ENCODE data around the gene TRMT61A. TPM values are rescaled to one million over a fixed set of nuclear protein-coding genes. Genes with fewer than 3 reads are reported as not detected.
A peak's percentile ranks its signal among the peaks of the same experiment; 100 is the strongest.

TRMT61A gene
- total and polyA plus RNA-seq, 2 of the 13 experiments (the other 11 are each of a cell fraction or from before 2014, with no cell fraction given) = 6.5 to 13.6 TPM

DNA sequence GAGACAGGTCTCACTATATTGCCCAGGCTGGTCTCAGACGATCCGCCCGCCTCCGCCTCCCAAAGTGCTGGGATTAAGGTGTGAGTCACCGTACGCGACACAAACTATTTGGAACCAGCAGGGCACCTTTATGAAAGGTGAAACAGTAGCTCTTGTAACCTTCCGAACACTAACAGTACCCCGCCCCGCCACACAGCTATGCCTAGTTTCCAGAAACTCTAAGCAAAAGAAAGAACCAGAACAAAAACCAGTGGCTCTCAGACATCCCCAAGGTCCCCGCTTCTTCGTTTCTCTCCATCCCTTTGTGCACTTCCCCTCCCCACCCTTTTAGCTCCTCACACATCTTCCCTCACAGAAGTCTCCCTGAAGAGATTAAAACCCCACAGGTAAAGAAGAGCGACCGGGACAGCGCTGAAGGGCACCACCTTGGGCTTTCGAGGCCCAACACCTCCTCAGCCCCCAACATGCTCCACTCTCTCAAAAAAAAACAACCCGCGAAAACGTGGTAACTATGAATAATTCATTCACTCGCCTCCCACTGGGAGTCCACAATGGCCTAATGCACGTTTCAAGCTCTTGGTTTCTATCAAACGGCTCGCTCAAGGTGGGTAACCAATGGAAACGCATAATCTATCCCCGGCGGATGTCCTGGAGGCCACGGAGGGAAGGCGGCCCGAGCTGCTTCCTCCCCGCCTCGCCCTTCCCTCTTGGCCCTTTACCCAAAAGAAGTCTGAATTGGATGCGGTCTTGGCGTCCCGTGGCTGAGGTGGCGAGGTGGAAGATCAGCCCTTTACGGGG lies 32.6 kb downstream of the TRMT61A start (continued):
- TF ChIP-seq ZNF225 (CRISPR knock-in tag; IDR thresholded peaks at IDR 0.05) (no peak), ZNF33A (CRISPR knock-in tag; IDR thresholded peaks at IDR 0.05; ENCODE audit: borderline replicate concordance) (no peak), ZMYM3 (CRISPR knock-in tag; IDR thresholded peaks at IDR 0.05) (no peak), JUNB (CRISPR knock-in tag; IDR thresholded peaks at IDR 0.05; ENCODE audit: borderline replicate concordance) (no peak), ZNF34 (CRISPR knock-in tag; IDR thresholded peaks at IDR 0.05; ENCODE audit: borderline replicate concordance) (0 out of 2 replicates have a peak, but pooled peaks have one; percentile 5), HMGA1 (CRISPR knock-in tag; conservative IDR thresholded peaks at IDR 0.05) (no peak), ZFX (CRISPR knock-in tag; IDR thresholded peaks at IDR 0.05; ENCODE audit: low read depth) (0 out of 2 replicates have a peak, but pooled peaks have one; percentile 27), KAT2B (IDR thresholded peaks at IDR 0.05; ENCODE audit: borderline replicate concordance, low read depth, low read length) (no peak), ZBTB20 (CRISPR knock-in tag; IDR thresholded peaks at IDR 0.05; ENCODE audit: borderline replicate concordance, low read depth) (0 out of 2 replicates have a peak, but pooled peaks have one; percentile 12), ZNF343 (CRISPR knock-in tag; IDR thresholded peaks at IDR 0.05) (no peak)
- TF ChIP-seq, protein P1, sequence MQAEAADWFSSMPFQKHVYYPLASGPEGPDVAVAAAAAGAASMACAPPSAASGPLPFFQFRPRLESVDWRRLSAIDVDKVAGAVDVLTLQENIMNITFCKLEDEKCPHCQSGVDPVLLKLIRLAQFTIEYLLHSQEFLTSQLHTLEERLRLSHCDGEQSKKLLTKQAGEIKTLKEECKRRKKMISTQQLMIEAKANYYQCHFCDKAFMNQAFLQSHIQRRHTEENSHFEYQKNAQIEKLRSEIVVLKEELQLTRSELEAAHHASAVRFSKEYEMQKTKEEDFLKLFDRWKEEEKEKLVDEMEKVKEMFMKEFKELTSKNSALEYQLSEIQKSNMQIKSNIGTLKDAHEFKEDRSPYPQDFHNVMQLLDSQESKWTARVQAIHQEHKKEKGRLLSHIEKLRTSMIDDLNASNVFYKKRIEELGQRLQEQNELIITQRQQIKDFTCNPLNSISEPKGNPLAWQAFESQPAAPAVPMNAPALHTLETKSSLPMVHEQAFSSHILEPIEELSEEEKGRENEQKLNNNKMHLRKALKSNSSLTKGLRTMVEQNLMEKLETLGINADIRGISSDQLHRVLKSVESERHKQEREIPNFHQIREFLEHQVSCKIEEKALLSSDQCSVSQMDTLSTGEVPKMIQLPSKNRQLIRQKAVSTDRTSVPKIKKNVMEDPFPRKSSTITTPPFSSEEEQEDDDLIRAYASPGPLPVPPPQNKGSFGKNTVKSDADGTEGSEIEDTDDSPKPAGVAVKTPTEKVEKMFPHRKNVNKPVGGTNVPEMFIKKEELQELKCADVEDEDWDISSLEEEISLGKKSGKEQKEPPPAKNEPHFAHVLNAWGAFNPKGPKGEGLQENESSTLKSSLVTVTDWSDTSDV (CRISPR knock-in tag; IDR thresholded peaks at IDR 0.05) = no peak
- TF ChIP-seq, protein P2, sequence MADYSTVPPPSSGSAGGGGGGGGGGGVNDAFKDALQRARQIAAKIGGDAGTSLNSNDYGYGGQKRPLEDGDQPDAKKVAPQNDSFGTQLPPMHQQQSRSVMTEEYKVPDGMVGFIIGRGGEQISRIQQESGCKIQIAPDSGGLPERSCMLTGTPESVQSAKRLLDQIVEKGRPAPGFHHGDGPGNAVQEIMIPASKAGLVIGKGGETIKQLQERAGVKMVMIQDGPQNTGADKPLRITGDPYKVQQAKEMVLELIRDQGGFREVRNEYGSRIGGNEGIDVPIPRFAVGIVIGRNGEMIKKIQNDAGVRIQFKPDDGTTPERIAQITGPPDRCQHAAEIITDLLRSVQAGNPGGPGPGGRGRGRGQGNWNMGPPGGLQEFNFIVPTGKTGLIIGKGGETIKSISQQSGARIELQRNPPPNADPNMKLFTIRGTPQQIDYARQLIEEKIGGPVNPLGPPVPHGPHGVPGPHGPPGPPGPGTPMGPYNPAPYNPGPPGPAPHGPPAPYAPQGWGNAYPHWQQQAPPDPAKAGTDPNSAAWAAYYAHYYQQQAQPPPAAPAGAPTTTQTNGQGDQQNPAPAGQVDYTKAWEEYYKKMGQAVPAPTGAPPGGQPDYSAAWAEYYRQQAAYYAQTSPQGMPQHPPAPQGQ (CRISPR knock-in tag; IDR thresholded peaks at IDR 0.05; ENCODE audit: borderline replicate concordance) = no peak
- TF ChIP-seq, protein P3, sequence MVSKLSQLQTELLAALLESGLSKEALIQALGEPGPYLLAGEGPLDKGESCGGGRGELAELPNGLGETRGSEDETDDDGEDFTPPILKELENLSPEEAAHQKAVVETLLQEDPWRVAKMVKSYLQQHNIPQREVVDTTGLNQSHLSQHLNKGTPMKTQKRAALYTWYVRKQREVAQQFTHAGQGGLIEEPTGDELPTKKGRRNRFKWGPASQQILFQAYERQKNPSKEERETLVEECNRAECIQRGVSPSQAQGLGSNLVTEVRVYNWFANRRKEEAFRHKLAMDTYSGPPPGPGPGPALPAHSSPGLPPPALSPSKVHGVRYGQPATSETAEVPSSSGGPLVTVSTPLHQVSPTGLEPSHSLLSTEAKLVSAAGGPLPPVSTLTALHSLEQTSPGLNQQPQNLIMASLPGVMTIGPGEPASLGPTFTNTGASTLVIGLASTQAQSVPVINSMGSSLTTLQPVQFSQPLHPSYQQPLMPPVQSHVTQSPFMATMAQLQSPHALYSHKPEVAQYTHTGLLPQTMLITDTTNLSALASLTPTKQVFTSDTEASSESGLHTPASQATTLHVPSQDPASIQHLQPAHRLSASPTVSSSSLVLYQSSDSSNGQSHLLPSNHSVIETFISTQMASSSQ (IDR thresholded peaks at IDR 0.05; ENCODE audit: low read depth) = no peak
- TF ChIP-seq, protein P3 (CRISPR knock-in tag; IDR thresholded peaks at IDR 0.05; ENCODE audit: borderline replicate concordance) = no peak
- TF ChIP-seq, protein P4, sequence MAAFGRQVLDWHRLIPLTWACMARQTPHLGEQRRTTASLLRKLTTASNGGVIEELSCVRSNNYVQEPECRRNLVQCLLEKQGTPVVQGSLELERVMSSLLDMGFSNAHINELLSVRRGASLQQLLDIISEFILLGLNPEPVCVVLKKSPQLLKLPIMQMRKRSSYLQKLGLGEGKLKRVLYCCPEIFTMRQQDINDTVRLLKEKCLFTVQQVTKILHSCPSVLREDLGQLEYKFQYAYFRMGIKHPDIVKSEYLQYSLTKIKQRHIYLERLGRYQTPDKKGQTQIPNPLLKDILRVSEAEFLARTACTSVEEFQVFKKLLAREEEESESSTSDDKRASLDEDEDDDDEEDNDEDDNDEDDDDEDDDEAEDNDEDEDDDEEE (CRISPR knock-in tag; IDR thresholded peaks at IDR 0.05) = 0 out of 2 replicates have a peak, but pooled peaks have one; percentile 40
- TF ChIP-seq, protein P5, sequence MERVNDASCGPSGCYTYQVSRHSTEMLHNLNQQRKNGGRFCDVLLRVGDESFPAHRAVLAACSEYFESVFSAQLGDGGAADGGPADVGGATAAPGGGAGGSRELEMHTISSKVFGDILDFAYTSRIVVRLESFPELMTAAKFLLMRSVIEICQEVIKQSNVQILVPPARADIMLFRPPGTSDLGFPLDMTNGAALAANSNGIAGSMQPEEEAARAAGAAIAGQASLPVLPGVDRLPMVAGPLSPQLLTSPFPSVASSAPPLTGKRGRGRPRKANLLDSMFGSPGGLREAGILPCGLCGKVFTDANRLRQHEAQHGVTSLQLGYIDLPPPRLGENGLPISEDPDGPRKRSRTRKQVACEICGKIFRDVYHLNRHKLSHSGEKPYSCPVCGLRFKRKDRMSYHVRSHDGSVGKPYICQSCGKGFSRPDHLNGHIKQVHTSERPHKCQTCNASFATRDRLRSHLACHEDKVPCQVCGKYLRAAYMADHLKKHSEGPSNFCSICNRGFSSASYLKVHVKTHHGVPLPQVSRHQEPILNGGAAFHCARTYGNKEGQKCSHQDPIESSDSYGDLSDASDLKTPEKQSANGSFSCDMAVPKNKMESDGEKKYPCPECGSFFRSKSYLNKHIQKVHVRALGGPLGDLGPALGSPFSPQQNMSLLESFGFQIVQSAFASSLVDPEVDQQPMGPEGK (CRISPR knock-in tag; IDR thresholded peaks at IDR 0.05) = no peak
